Suprapubic skin (tissue), 4 donors: Measurements from ENCODE around the gene NUP50.

Experiments used
- EP300 ChIP-seq: sonication (generic); formaldehyde crosslinking; IDR thresholded peaks from one replicate; pipeline ENCODE4 v1.6.1; 2017; ENCODE audit warnings: antibody characterized with exemption
- POLR2A ChIP-seq, 2 donors: fragments of 450-650 bp; IDR thresholded peaks; one replicate each; pipeline ENCODE4 v1.6.1; 2017; ENCODE audit warnings: antibody characterized with exemption in 2 of 2, mild to moderate bottlenecking in 2 of 2, moderate library complexity in 2 of 2
- POLR2AphosphoS5 ChIP-seq, 3 donors: sonication (generic); formaldehyde crosslinking; IDR thresholded peaks; one replicate each; pipeline ENCODE4 v1.6.1; 2017; ENCODE audit warnings: antibody characterized with exemption in 3 of 3
- TF ChIP-seq, protein P1 (sequence below), 2 donors: fragments of 200-600 bp in 1 of 2; fragments of 450-650 bp in 1 of 2; sonication (generic) in 1 of 2; IDR thresholded peaks; one replicate each; pipeline ENCODE4 v1.5.1; 2016 to 2019; ENCODE audit warnings: antibody characterized with exemption in 2 of 2, mild to moderate bottlenecking in 1 of 2, moderate library complexity in 1 of 2

DNA sequence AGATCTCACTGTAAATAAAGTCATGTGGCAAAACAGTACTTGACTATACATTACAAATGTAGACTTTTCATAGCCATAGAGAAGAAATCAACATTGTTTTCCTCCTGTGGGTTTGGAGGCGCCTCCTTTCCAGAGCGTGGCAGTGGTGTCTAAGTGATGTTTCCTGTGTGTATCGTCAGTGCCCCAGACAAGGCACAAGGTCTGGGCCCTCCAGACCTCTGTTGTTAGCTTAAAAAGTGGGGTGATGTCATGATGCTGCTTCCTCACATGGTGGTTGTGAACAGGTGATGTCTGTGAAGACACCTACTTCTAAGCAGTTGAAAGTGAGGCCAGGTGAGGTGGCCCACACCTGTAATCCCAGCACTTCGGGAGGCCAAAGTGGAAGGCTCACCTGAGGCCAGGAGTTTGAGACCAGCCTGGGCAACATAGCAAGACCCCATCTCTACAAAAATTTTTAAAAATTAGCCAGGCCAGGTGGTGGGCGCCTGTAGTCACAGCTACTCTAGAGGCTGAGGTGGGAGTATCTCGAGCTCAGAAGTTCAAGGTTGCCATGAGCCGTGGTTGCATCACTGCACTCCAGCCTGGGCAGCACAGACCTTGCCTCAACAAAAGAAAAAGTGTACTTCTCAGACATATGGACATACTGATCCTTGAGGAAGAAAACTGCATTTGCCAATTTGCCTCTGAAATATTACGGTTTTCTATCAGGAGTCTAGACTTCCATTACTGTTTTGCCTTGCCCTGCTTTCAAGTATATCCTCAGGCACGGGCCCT is 15.7 kb downstream of the NUP50 start:
- TF ChIP-seq, protein P1, sequence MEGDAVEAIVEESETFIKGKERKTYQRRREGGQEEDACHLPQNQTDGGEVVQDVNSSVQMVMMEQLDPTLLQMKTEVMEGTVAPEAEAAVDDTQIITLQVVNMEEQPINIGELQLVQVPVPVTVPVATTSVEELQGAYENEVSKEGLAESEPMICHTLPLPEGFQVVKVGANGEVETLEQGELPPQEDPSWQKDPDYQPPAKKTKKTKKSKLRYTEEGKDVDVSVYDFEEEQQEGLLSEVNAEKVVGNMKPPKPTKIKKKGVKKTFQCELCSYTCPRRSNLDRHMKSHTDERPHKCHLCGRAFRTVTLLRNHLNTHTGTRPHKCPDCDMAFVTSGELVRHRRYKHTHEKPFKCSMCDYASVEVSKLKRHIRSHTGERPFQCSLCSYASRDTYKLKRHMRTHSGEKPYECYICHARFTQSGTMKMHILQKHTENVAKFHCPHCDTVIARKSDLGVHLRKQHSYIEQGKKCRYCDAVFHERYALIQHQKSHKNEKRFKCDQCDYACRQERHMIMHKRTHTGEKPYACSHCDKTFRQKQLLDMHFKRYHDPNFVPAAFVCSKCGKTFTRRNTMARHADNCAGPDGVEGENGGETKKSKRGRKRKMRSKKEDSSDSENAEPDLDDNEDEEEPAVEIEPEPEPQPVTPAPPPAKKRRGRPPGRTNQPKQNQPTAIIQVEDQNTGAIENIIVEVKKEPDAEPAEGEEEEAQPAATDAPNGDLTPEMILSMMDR (IDR thresholded peaks at IDR 0.05) = no peak
- no peak for TF ChIP-seq POLR2AphosphoS5 (IDR thresholded peaks at IDR 0.05)
- no peak for TF ChIP-seq POLR2A (IDR thresholded peaks at IDR 0.05)
- TF ChIP-seq EP300 = no peak
